HepG2 (cell line): Measurements from ENCODE around the gene KPNB1. TPM values are rescaled to one million over a fixed set of nuclear protein-coding genes. Genes with fewer than 3 reads are reported as not detected.

Experiments used
- ATAC-seq: fragments of 200-7000 bp; cut with Tn5 transposase; 3 replicates; pipeline ENCODE4 v1.9.1; 2020; ENCODE audit warnings: mild to moderate bottlenecking, moderate library complexity
- BruUV-seq: library from RNA; stranded (reverse); fragments of 400-500 nt; replicated peaks from 2 replicates; lab custom pipeline; 2021; lab: Mats Ljungman, UMichigan
- CTCF ChIA-PET: fragments of 300-600 bp; formaldehyde crosslinking; extraction: SDS; loops from one replicate; lab custom pipeline; 2021; ENCODE audit warnings: low total read pairs, inconsistent platforms, low intra/inter-chr PET ratio; lab: Yijun Ruan, JAX
- POLR2A ChIA-PET: fragments of 350-600 bp; sonication (Branson Sonifier 250); formaldehyde crosslinking; loops from one replicate; lab custom pipeline; 2020; ENCODE audit warnings: antibody characterized with exemption, inconsistent platforms; lab: Yijun Ruan, JAX
- DNase-seq: peaks from one replicate; pipeline ENCODE4 v3.0.0-alpha.2; 2015; ENCODE audit warnings: low spot score
- FAIRE-seq: peaks from 3 replicates; lab custom pipeline; 2011; peaks lifted over from hg19 to GRCh38; lab: Jason Lieb, UNC
- H2AFZ ChIP-seq: one replicate; pipeline ENCODE4 v1.6.1; 2011; ENCODE audit warnings: low read length, inconsistent platforms
- H3K27ac ChIP-seq: fragments of 300-600 bp; 3 replicates; pipeline ENCODE4 v1.8.0; 2011; ENCODE audit warnings: mixed run types, mild to moderate bottlenecking, mixed read lengths, low read length, inconsistent platforms; ENCODE audit not compliant: insufficient read depth; ENCODE audit errors: extremely low read length
- H3K27me3 ChIP-seq, 2 experiments: fragments of 200-600 bp in 1 of 2; 2 replicates in 1 of 2; 3 replicates in 1 of 2; pipeline versions ENCODE4 v1.6.0 to v1.8.0; 2011; ENCODE audit warnings: low read length in 2 of 2, mild to moderate bottlenecking in 2 of 2, moderate library complexity in 2 of 2, inconsistent platforms in 1 of 2; ENCODE audit not compliant: insufficient read depth in 2 of 2, control insufficient read depth in 1 of 2
- H3K36me3 ChIP-seq, 2 experiments: fragments of 200-600 bp in 1 of 2; replicated peaks in 1 of 2; 2 replicates in 1 of 2; 3 replicates in 1 of 2; pipeline versions ENCODE4 v1.5.1 to v1.8.0; 2011; ENCODE audit warnings: low read length in 2 of 2, inconsistent platforms in 1 of 2; ENCODE audit not compliant: insufficient read depth in 2 of 2, control insufficient read depth in 1 of 2
- H3K4me1 ChIP-seq: 2 replicates; pipeline ENCODE4 v1.5.1; 2012; ENCODE audit warnings: low read length, inconsistent platforms; ENCODE audit not compliant: insufficient read depth
- H3K4me2 ChIP-seq: 2 replicates; pipeline ENCODE4 v1.6.0; 2011; ENCODE audit warnings: low read depth, low read length, inconsistent platforms
- H3K4me3 ChIP-seq, 3 experiments: fragments of 200-600 bp in 1 of 3; sonication (generic), shearing (Covaris generic) in 1 of 3; replicated peaks in 1 of 3; 2 replicates each; pipeline ENCODE4 v1.5.1; 2011 to 2016; ENCODE audit warnings: low read length in 3 of 3, inconsistent platforms in 2 of 3, low read depth in 2 of 3, mild to moderate bottlenecking in 2 of 3, control low read depth in 1 of 3, mixed read lengths in 1 of 3; ENCODE audit not compliant: insufficient read depth in 1 of 3
- H3K79me2 ChIP-seq: one replicate; pipeline ENCODE4 v1.6.1; 2011; ENCODE audit warnings: low read length, inconsistent platforms; ENCODE audit not compliant: insufficient read depth
- H3K9ac ChIP-seq: 2 replicates; pipeline ENCODE4 v1.6.0; 2011; ENCODE audit warnings: mild to moderate bottlenecking, low read depth, low read length, inconsistent platforms; ENCODE audit not compliant: insufficient read depth
- H3K9me3 ChIP-seq: 2 replicates; pipeline ENCODE4 v1.5.1; 2012; ENCODE audit warnings: mild to moderate bottlenecking, low read length
- H4K20me1 ChIP-seq: 2 replicates; pipeline ENCODE4 v1.6.0; 2011; ENCODE audit warnings: inconsistent platforms, mild to moderate bottlenecking, low read length, moderate library complexity; ENCODE audit not compliant: insufficient read depth
- ARID4A ChIP-seq: sonication (generic); formaldehyde crosslinking; IDR thresholded peaks from 2 replicates; pipeline ENCODE4 v1.5.0; 2020; ENCODE audit warnings: mild to moderate bottlenecking, missing genetic modification reagents, borderline replicate concordance
- BCL6 ChIP-seq: IDR thresholded peaks from 2 replicates; pipeline ENCODE4 v1.6.1; 2016; ENCODE audit warnings: missing genetic modification reagents, missing compliant biosample characterization
- CTCF ChIP-seq: sonication (generic); formaldehyde crosslinking; IDR thresholded peaks from 2 replicates; pipeline ENCODE4 v1.5.0; 2020; ENCODE audit warnings: mild to moderate bottlenecking, missing genetic modification reagents, moderate library complexity
- DRAP1 ChIP-seq: IDR thresholded peaks from 2 replicates; pipeline ENCODE4 v1.6.1; 2016; ENCODE audit warnings: missing genetic modification reagents, missing compliant biosample characterization
- FOXC1 ChIP-seq: sonication (generic); formaldehyde crosslinking; IDR thresholded peaks from 2 replicates; pipeline ENCODE4 v1.8.0; 2022; ENCODE audit warnings: mild to moderate bottlenecking, missing genetic modification reagents, borderline replicate concordance
- MAFK ChIP-seq, 2 experiments: IDR thresholded peaks in 1 of 2; conservative IDR thresholded peaks in 1 of 2; 2 replicates each; pipeline ENCODE4 v1.6.1; 2011; ENCODE audit warnings: improper control_type of control experiment in 2 of 2, low read length in 2 of 2
- MEIS1 ChIP-seq: sonication (generic); formaldehyde crosslinking; IDR thresholded peaks from 2 replicates; pipeline ENCODE4 v1.9.0; 2021; ENCODE audit warnings: mild to moderate bottlenecking, missing genetic modification reagents, moderate library complexity, borderline replicate concordance
- PATZ1 ChIP-seq: sonication (generic); formaldehyde crosslinking; IDR thresholded peaks from 2 replicates; pipeline ENCODE4 v1.4.0; 2020; ENCODE audit warnings: missing genetic modification reagents
- SAFB2 ChIP-seq: sonication (generic); formaldehyde crosslinking; IDR thresholded peaks from 2 replicates; pipeline ENCODE4 v1.5.1; 2020; ENCODE audit warnings: missing genetic modification reagents, low read depth, mild to moderate bottlenecking, borderline replicate concordance
- SALL1 ChIP-seq: sonication (generic); formaldehyde crosslinking; IDR thresholded peaks from 2 replicates; pipeline ENCODE4 v1.8.0; 2022; ENCODE audit warnings: mild to moderate bottlenecking, missing genetic modification reagents
- ZBTB7B ChIP-seq: sonication (generic); formaldehyde crosslinking; IDR thresholded peaks from 2 replicates; pipeline ENCODE4 v1.4.0; 2020; ENCODE audit warnings: missing genetic modification reagents
- ZEB1 ChIP-seq: IDR thresholded peaks from 2 replicates; pipeline ENCODE4 v1.6.1; 2012; ENCODE audit warnings: mild to moderate bottlenecking, low read depth, inconsistent platforms; ENCODE audit not compliant: insufficient replicate concordance
- ZNF644 ChIP-seq: IDR thresholded peaks from 2 replicates; pipeline ENCODE4 v1.6.1; 2016; ENCODE audit warnings: low read depth
- ZNF777 ChIP-seq: sonication (generic); formaldehyde crosslinking; IDR thresholded peaks from 2 replicates; pipeline ENCODE4 v1.4.0; 2020; ENCODE audit warnings: missing genetic modification reagents
- WGBS: methylation state at CpG from one replicate; pipeline ENCODE4 v1.1.6; 2017; ENCODE audit warnings: low lambda C conversion rate; 5-methylcytosine and 5-hydroxymethylcytosine counted together
- in situ Hi-C: cut with HindIII; loops from 2 replicates; pipeline ENCODE4 v1.10.0; 2017; ENCODE audit warnings: low pct_unique_long_range_greater_than_20kb; ENCODE audit not compliant: extremely low pct_ligation_motif_present
- intact Hi-C: fragments of 100-400 bp; cut with micrococcal nuclease; formaldehyde crosslinking; loops from one replicate; pipeline ENCODE4 v1.10.0; 2022; ENCODE audit not compliant: unreplicated experiment
- polyA plus RNA-seq, 8 experiments: library from polyadenylated mRNA; depleted of rRNA in 3 of 8; stranded (reverse) in 7 of 8; unstranded in 1 of 8; fragments of >200 nt; fragmentation: Illumina TruSeq in 4 of 8; extraction: Trizol in 4 of 8; gene quantifications; 2 replicates each; pipeline versions ENCODE4 v1.2.1 to v1.2.3, GENCODE V29; 2011 to 2016; ENCODE audit warnings: low read depth in 4 of 8, missing spikeins in 1 of 8, mixed read lengths in 1 of 8; ENCODE audit not compliant: insufficient read depth in 1 of 8
- total RNA-seq, 5 experiments: library from RNA; depleted of rRNA; stranded (reverse); fragments of >200 nt; fragmentation: Illumina TruSeq; extraction: Trizol; gene quantifications; 2 replicates each; pipeline ENCODE4 v1.2.3, GENCODE V29; 2016; ENCODE audit warnings: low read depth in 1 of 5

The KPNB1 gene
- total and polyA plus RNA-seq, 2 of the 13 experiments (the other 11 are each of a cell fraction or from before 2014, with no cell fraction given) = 164 to 424 TPM

- FAIRE-seq (peak; percentile 37), ATAC-seq (peak; percentile 91), DNase-seq (peak; percentile 73)
- H3K9me3 ChIP-seq = no peaks in the 10 kb centered on the region
- H3K27ac ChIP-seq = no peak within 1 kb of the TSS
- BruUV-seq = no TSS peak
- H3K79me2 ChIP-seq = no peaks in the 10 kb centered on the region
- ChIA-PET CTCF (interaction anchor here (1.1 kb wide), 1 partner anchor 10 kb away, joined by 5 read pairs; no protein-coding TSS in a partner anchor), POLR2A (interaction anchor here (1.0 kb wide), 2 partner anchors 9 to 98 kb away, joined by 3 to 4 read pairs; partner anchors contain the start of genes LRRC46 and MRPL10)
- WGBS = 1% methylated on average over 27 of the region's 73 CpGs
- H3K27me3 ChIP-seq = peaks cover 36 to 86% of the 10 kb centered on the region in 2 experiments
- in situ Hi-C loops = no loop called here
- intact Hi-C loops = no loop called here
- H3K9ac ChIP-seq = no peak within 1 kb of the TSS
- H3K4me3 ChIP-seq = peak within 1 kb of the TSS; percentile 39 to 70 (median 45); a peak in 4 of 6 replicates
- no peak within 1 kb of the TSS for H2AFZ ChIP-seq
- peak within 1 kb of the TSS; percentile 71 for H3K4me2 ChIP-seq
- H3K4me1 ChIP-seq = peaks cover 13% of the 10 kb centered on the region
- no peaks in the 10 kb centered on the region for H3K36me3 ChIP-seq
- no peaks in the 10 kb centered on the region for H4K20me1 ChIP-seq
- TF ChIP-seq ARID4A (CRISPR knock-in tag) (peak; percentile 35; the same call in 1 of the 2 replicates), PATZ1 (CRISPR knock-in tag) (peak; percentile 64), MEIS1 (CRISPR knock-in tag) (no peak), ZBTB7B (CRISPR knock-in tag) (0 out of 2 replicates have a peak, but pooled peaks have one; percentile 55), DRAP1 (CRISPR knock-in tag) (0 out of 2 replicates have a peak, but pooled peaks have one; percentile 28), SALL1 (CRISPR knock-in tag) (0 out of 2 replicates have a peak, but pooled peaks have one; percentile 8), ZNF644 (CRISPR knock-in tag) (no peak), ZNF777 (peak; percentile 92), FOXC1 (CRISPR knock-in tag) (0 out of 2 replicates have a peak, but pooled peaks have one; percentile 26), ZEB1 (no peak), CTCF (CRISPR knock-in tag) (peak; percentile 66), BCL6 (no peak), MAFK (conservative IDR thresholded peaks at IDR 0.05 in 1 of 2, IDR thresholded peaks at IDR 0.05 in 1 of 2; ENCODE audit: low read length in 2 of 2) (no peak), SAFB2 (CRISPR knock-in tag) (peak; percentile 83; the same call in 1 of the 2 replicates)
Observed at GRCh38 chr17:47733047-47733673, 83.4 kb downstream of the KPNB1 start, which contains the start of gene TBX21. Gene TBX21, plus strand, starts transcription at chr17:47733236. Its CDS starts 219 bp downstream, at chr17:47733455.
